Osteoblast (primary cell): Measurements from ENCODE around the gene MYO5C. TPM values are rescaled to one million over a fixed set of nuclear protein-coding genes. Genes with fewer than 3 reads are reported as not detected.

ENCODE experiments used
- DNase-seq: peaks from one replicate; pipeline ENCODE4 v3.0.0; 2011; ENCODE audit warnings: low spot score, mixed read lengths; ENCODE audit not compliant: insufficient read length; ENCODE audit errors: missing footprints
- H2AFZ ChIP-seq: 2 replicates; pipeline ENCODE4 v1.6.0; 2011; ENCODE audit warnings: mild to moderate bottlenecking, low read length
- H3K27ac ChIP-seq: 2 replicates; pipeline ENCODE4 v1.5.1; 2011; ENCODE audit warnings: mild to moderate bottlenecking, low read depth, low read length, moderate library complexity
- H3K27me3 ChIP-seq: 2 replicates; pipeline ENCODE4 v1.6.0; 2012; ENCODE audit warnings: mild to moderate bottlenecking, control low read depth, inconsistent platforms, low read length, moderate library complexity; ENCODE audit not compliant: insufficient read depth
- H3K36me3 ChIP-seq: 2 replicates; pipeline ENCODE4 v1.5.1; 2011; ENCODE audit warnings: mild to moderate bottlenecking, low read length, control low read depth, moderate library complexity; ENCODE audit not compliant: insufficient read depth
- H3K4me1 ChIP-seq: 2 replicates; pipeline ENCODE4 v1.5.1; 2011; ENCODE audit warnings: mild to moderate bottlenecking, low read length, control low read depth, moderate library complexity; ENCODE audit not compliant: insufficient read depth
- H3K4me2 ChIP-seq: 2 replicates; pipeline ENCODE4 v1.6.0; 2011; ENCODE audit warnings: mild to moderate bottlenecking, low read length; ENCODE audit not compliant: insufficient read depth
- H3K4me3 ChIP-seq: fragments of 200-600 bp; sonication (generic); 3 replicates; pipeline ENCODE4 v1.5.1; 2012; ENCODE audit warnings: mild to moderate bottlenecking, low read length, inconsistent platforms; ENCODE audit not compliant: insufficient read depth
- H3K79me2 ChIP-seq: 2 replicates; pipeline ENCODE4 v1.6.0; 2012; ENCODE audit warnings: mild to moderate bottlenecking, low read length, control low read depth, inconsistent platforms; ENCODE audit not compliant: insufficient read depth
- H3K9me3 ChIP-seq: 2 replicates; pipeline ENCODE4 v1.5.1; 2011; ENCODE audit warnings: low read depth, low read length, control low read depth
- H4K20me1 ChIP-seq: 2 replicates; pipeline ENCODE4 v1.6.0; 2012; ENCODE audit warnings: mild to moderate bottlenecking, low read length, control low read depth; ENCODE audit not compliant: insufficient read depth
- CTCF ChIP-seq: IDR thresholded peaks from 2 replicates; pipeline ENCODE4 v1.5.1; 2011; ENCODE audit warnings: mild to moderate bottlenecking, low read depth, low read length, moderate library complexity; ENCODE audit errors: extremely low read depth
- total RNA-seq: library from RNA; depleted of rRNA; stranded (reverse); fragments of >200 nt; gene quantifications from 2 replicates; pipeline ENCODE4 v1.2.3, GENCODE V29; 2012

MYO5C gene
- total RNA-seq, 1 donor, result under 0.01 TPM

- H3K27me3 ChIP-seq, result no peaks in the 10 kb centered on the region
- no peak overlapping the region for H2AFZ ChIP-seq
- H3K27ac ChIP-seq, result no peak overlapping the region
- TF ChIP-seq CTCF, result no peak
- no peak for DNase-seq
- no peaks in the 10 kb centered on the region for H3K79me2 ChIP-seq
- no peak overlapping the region for H3K4me3 ChIP-seq
- H3K4me2 ChIP-seq, result no peak overlapping the region
- H3K9me3 ChIP-seq, result no peaks in the 10 kb centered on the region
- no peaks in the 10 kb centered on the region for H3K4me1 ChIP-seq
- no peaks in the 10 kb centered on the region for H3K36me3 ChIP-seq
- no peaks in the 10 kb centered on the region for H4K20me1 ChIP-seq
Measured at GRCh38 chr15:52220251-52220650, 75.4 kb downstream of the MYO5C start.

GRCh38 chr15:52218816-52219215, 76.8 kb downstream of the MYO5C start:
- Histone ChIP-seq H3K27me3 (no peaks in the 10 kb centered on the region), H3K4me1 (no peaks in the 10 kb centered on the region)
- TF ChIP-seq CTCF, result no peak

GRCh38 chr15:52218371-52218770, 77.2 kb downstream of the MYO5C start:
- no peak for DNase-seq
- H3K79me2 ChIP-seq, result no peaks in the 10 kb centered on the region
- no peak for TF ChIP-seq CTCF
- no peak overlapping the region for H3K4me3 ChIP-seq
- no peak overlapping the region for H2AFZ ChIP-seq
- no peaks in the 10 kb centered on the region for H4K20me1 ChIP-seq
- H3K27ac ChIP-seq, result no peak overlapping the region
- H3K4me2 ChIP-seq, result no peak overlapping the region
- H3K9me3 ChIP-seq, result no peaks in the 10 kb centered on the region
- no peaks in the 10 kb centered on the region for H3K36me3 ChIP-seq
- H3K4me1 ChIP-seq, result no peaks in the 10 kb centered on the region
- no peaks in the 10 kb centered on the region for H3K27me3 ChIP-seq

More at GRCh38 chr15:52218816-52219215, 76.8 kb downstream of the MYO5C start:
- H3K4me2 ChIP-seq, result no peak overlapping the region
- H3K27ac ChIP-seq, result no peak overlapping the region
- H3K9me3 ChIP-seq, result no peaks in the 10 kb centered on the region
- no peaks in the 10 kb centered on the region for H4K20me1 ChIP-seq
- no peak overlapping the region for H3K4me3 ChIP-seq
- no peaks in the 10 kb centered on the region for H3K79me2 ChIP-seq
- H3K36me3 ChIP-seq, result no peaks in the 10 kb centered on the region
- no peak overlapping the region for H2AFZ ChIP-seq
- DNase-seq, result no peak

GRCh38 chr15:52217186-52217585, 78.4 kb downstream of the MYO5C start:
- Histone ChIP-seq H3K79me2 (no peaks in the 10 kb centered on the region), H3K36me3 (no peaks in the 10 kb centered on the region), H3K4me1 (no peaks in the 10 kb centered on the region), H3K4me3 (no peak overlapping the region), H3K4me2 (no peak overlapping the region), H4K20me1 (no peaks in the 10 kb centered on the region), H3K27me3 (peaks cover 3% of the 10 kb centered on the region), H3K9me3 (no peaks in the 10 kb centered on the region), H2AFZ (no peak overlapping the region), H3K27ac (no peak overlapping the region)
- no peak for DNase-seq
- no peak for TF ChIP-seq CTCF
